ENCODE data around the gene BCL2L1.
"Not testable (repeated sequence)": the region's sequence is repeated elsewhere in the genome, so short reads cannot be mapped to it uniquely, and the experiment has no call there.

BCL2L1 gene

GRCh38 chr20:31677553-31678260, 45.0 kb downstream of the BCL2L1 start:
- no peak for FAIRE-seq
- DNase-seq (ENCODE audit: insufficient read length, low spot score): no peak

GRCh38 chr20:31676609-31676989, 46.1 kb downstream of the BCL2L1 start:
- DNase-seq (ENCODE audit: insufficient read length, low spot score) (no peak), FAIRE-seq (no peak)

GRCh38 chr20:31675828-31676608, 46.6 kb downstream of the BCL2L1 start:
- no peak for DNase-seq (ENCODE audit: insufficient read length, low spot score)
- FAIRE-seq: peak; percentile 59

- peak; percentile 80 for FAIRE-seq
- DNase-seq (ENCODE audit: insufficient read length, low spot score): peak; percentile 59
Measured at GRCh38 chr20:31674895-31675827, 47.5 kb downstream of the BCL2L1 start.

- FAIRE-seq (no peak), DNase-seq (ENCODE audit: insufficient read length, low spot score) (no peak)
Measured at GRCh38 chr20:31673943-31674463, 48.7 kb downstream of the BCL2L1 start.

GRCh38 chr20:31673435-31673834, 49.2 kb downstream of the BCL2L1 start:
- FAIRE-seq (no peak), DNase-seq (ENCODE audit: insufficient read length, low spot score) (no peak)

- no peak for FAIRE-seq
Measured at GRCh38 chr20:31671324-31671723, 51.3 kb downstream of the BCL2L1 start.

GRCh38 chr20:31670371-31671228, 52.1 kb downstream of the BCL2L1 start:
- DNase-seq (ENCODE audit: insufficient read length, low spot score) (no peak), FAIRE-seq (no peak)

More at GRCh38 chr20:31671324-31671723, 51.3 kb downstream of the BCL2L1 start:
- no peak for DNase-seq (ENCODE audit: insufficient read length, low spot score)

- FAIRE-seq: no peak
- no peak for DNase-seq (ENCODE audit: insufficient read length, low spot score)
Measured at GRCh38 chr20:31669876-31670275, 52.8 kb downstream of the BCL2L1 start.

GRCh38 chr20:31668944-31669343, 53.7 kb downstream of the BCL2L1 start:
- DNase-seq (ENCODE audit: insufficient read length, low spot score); FAIRE-seq: not testable (repeated sequence)

- DNase-seq (ENCODE audit: insufficient read length, low spot score) (no peak), FAIRE-seq (no peak)
Measured at GRCh38 chr20:31667315-31668285, 55.1 kb downstream of the BCL2L1 start.

- no peak for DNase-seq (ENCODE audit: insufficient read length, low spot score)
- FAIRE-seq: no peak
Measured at GRCh38 chr20:31666258-31667042, 56.2 kb downstream of the BCL2L1 start.

GRCh38 chr20:31665753-31666152, 56.9 kb downstream of the BCL2L1 start:
- DNase-seq (ENCODE audit: insufficient read length, low spot score) (no peak), FAIRE-seq (no peak)

GRCh38 chr20:31664696-31665354, 57.8 kb downstream of the BCL2L1 start:
- FAIRE-seq (no peak), DNase-seq (ENCODE audit: insufficient read length, low spot score) (no peak)

- FAIRE-seq (no peak), DNase-seq (ENCODE audit: insufficient read length, low spot score) (no peak)
Measured at GRCh38 chr20:31663838-31664695, 58.6 kb downstream of the BCL2L1 start.

- no peak for FAIRE-seq
Measured at GRCh38 chr20:31663524-31663837, 59.2 kb downstream of the BCL2L1 start.

More at GRCh38 chr20:31663524-31663837, 59.2 kb downstream of the BCL2L1 start:
- no peak for DNase-seq (ENCODE audit: insufficient read length, low spot score)

Measured in GM19239 (cell line).